ENCODE results near the gene CXCL14. TPM values are rescaled to one million over a fixed set of nuclear protein-coding genes. Genes with fewer than 3 reads are reported as not detected.

Gene CXCL14
- total RNA-seq, 1 experiment from 2014 or later, result not detected

GRCh38 chr5:135596788-135597187, 18.0 kb upstream of the CXCL14 start:
- H3K4me1 Mint-ChIP-seq (ENCODE audit: insufficient read depth, unreplicated experiment), result no peaks in the 10 kb centered on the region
- H3K27me3 Mint-ChIP-seq (ENCODE audit: insufficient read depth, unreplicated experiment), result peaks cover 50% of the 10 kb centered on the region
- DNase-seq (ENCODE audit: unreplicated experiment), result no peak
- no TSS peak for BruUV-seq (replicated peaks)
- no peak for TF ChIP-seq CTCF (IDR thresholded peaks at IDR 0.05; ENCODE audit: unreplicated experiment)
- no peaks in the 10 kb centered on the region for H3K9me3 Mint-ChIP-seq (ENCODE audit: unreplicated experiment)
- CTCF ChIA-PET, result interaction anchor here (0.5 to 2.7 kb wide), 7 partner anchors 27 to 233 kb away, joined by 3 to 11 read pairs (median 3); no protein-coding TSS in a partner anchor
- H3K27ac Mint-ChIP-seq (ENCODE audit: low read depth, unreplicated experiment), result no peak overlapping the region
- intact Hi-C loops (cut with micrococcal nuclease), result no loop called here
- H3K4me3 Mint-ChIP-seq (ENCODE audit: unreplicated experiment), result no peak overlapping the region
- POLR2A ChIA-PET, result interaction anchor here (0.6 kb wide), 1 partner anchor 221 kb away, joined by 3 read pairs; no protein-coding TSS in a partner anchor
- no peaks in the 10 kb centered on the region for H3K36me3 Mint-ChIP-seq (ENCODE audit: insufficient read depth, unreplicated experiment)

- CTCF ChIA-PET, result interaction anchor here (0.6 to 2.7 kb wide), 4 partner anchors 29 to 143 kb away, joined by 3 to 11 read pairs (median 3); no protein-coding TSS in a partner anchor
- Mint-ChIP-seq H3K27me3 (ENCODE audit: insufficient read depth, unreplicated experiment) (peaks cover 51% of the 10 kb centered on the region), H3K27ac (ENCODE audit: low read depth, unreplicated experiment) (no peak overlapping the region), H3K4me1 (ENCODE audit: insufficient read depth, unreplicated experiment) (no peaks in the 10 kb centered on the region), H3K4me3 (ENCODE audit: unreplicated experiment) (no peak overlapping the region), H3K36me3 (ENCODE audit: insufficient read depth, unreplicated experiment) (no peaks in the 10 kb centered on the region), H3K9me3 (ENCODE audit: unreplicated experiment) (no peaks in the 10 kb centered on the region)
- no peak for TF ChIP-seq CTCF (IDR thresholded peaks at IDR 0.05; ENCODE audit: unreplicated experiment)
- POLR2A ChIA-PET, result no interaction called here
- intact Hi-C loops (cut with micrococcal nuclease), result no loop called here
- no TSS peak for BruUV-seq (replicated peaks)
- no peak for DNase-seq (ENCODE audit: unreplicated experiment)
These were observed 17.5 kb upstream of the CXCL14 start for GRCh38 chr5:135596157-135596763.

GRCh38 chr5:135594416-135594960, 15.7 kb upstream of the CXCL14 start:
- Mint-ChIP-seq H3K9me3 (ENCODE audit: unreplicated experiment) (no peaks in the 10 kb centered on the region), H3K27ac (ENCODE audit: low read depth, unreplicated experiment) (no peak overlapping the region), H3K4me3 (ENCODE audit: unreplicated experiment) (no peak overlapping the region), H3K4me1 (ENCODE audit: insufficient read depth, unreplicated experiment) (no peaks in the 10 kb centered on the region), H3K27me3 (ENCODE audit: insufficient read depth, unreplicated experiment) (peaks cover 33% of the 10 kb centered on the region), H3K36me3 (ENCODE audit: insufficient read depth, unreplicated experiment) (no peaks in the 10 kb centered on the region)
- ChIA-PET CTCF (interaction anchor here (1.0 to 23.9 kb wide), 5 partner anchors 15 to 235 kb away, joined by 3 to 391 read pairs (median 4); no protein-coding TSS in a partner anchor), POLR2A (no interaction called here)
- intact Hi-C loops (cut with micrococcal nuclease), result no loop called here
- TF ChIP-seq CTCF (IDR thresholded peaks at IDR 0.05; ENCODE audit: unreplicated experiment), result no peak
- DNase-seq (ENCODE audit: unreplicated experiment), result no peak
- no TSS peak for BruUV-seq (replicated peaks)

GRCh38 chr5:135593886-135594285, 15.1 kb upstream of the CXCL14 start:
- peaks cover 27% of the 10 kb centered on the region for H3K27me3 Mint-ChIP-seq (ENCODE audit: insufficient read depth, unreplicated experiment)

More at GRCh38 chr5:135593886-135594285, 15.1 kb upstream of the CXCL14 start:
- intact Hi-C loops (cut with micrococcal nuclease), result no loop called here
- ChIA-PET CTCF (interaction anchor here (0.6 to 23.9 kb wide), 7 partner anchors 11 to 236 kb away, joined by 3 to 391 read pairs (median 4); no protein-coding TSS in a partner anchor), POLR2A (no interaction called here)
- no peak for TF ChIP-seq CTCF (IDR thresholded peaks at IDR 0.05; ENCODE audit: unreplicated experiment)
- BruUV-seq (replicated peaks), result no TSS peak
- Mint-ChIP-seq H3K27ac (ENCODE audit: low read depth, unreplicated experiment) (no peak overlapping the region), H3K4me1 (ENCODE audit: insufficient read depth, unreplicated experiment) (no peaks in the 10 kb centered on the region), H3K4me3 (ENCODE audit: unreplicated experiment) (no peak overlapping the region), H3K36me3 (ENCODE audit: insufficient read depth, unreplicated experiment) (no peaks in the 10 kb centered on the region), H3K9me3 (ENCODE audit: unreplicated experiment) (no peaks in the 10 kb centered on the region)
- DNase-seq (ENCODE audit: unreplicated experiment), result no peak

Measured in MCF 10A (cell line).